IMR-90 (cell line): ENCODE results near the gene RNF166.

Experiments used
- BHLHE40 ChIP-seq: fragments of 150-350 bp; IDR thresholded peaks from 2 replicates; pipeline ENCODE4 v1.6.1; 2016; ENCODE audit warnings: mild to moderate bottlenecking, low read depth, low read length
- CEBPB ChIP-seq: IDR thresholded peaks from 2 replicates; pipeline ENCODE4 v1.6.1; 2012; ENCODE audit warnings: low read depth, low read length, improper control_type of control experiment
- CHD1 ChIP-seq: IDR thresholded peaks from 2 replicates; pipeline ENCODE4 v1.6.1; 2012; ENCODE audit warnings: low read depth, low read length, improper control_type of control experiment
- MXI1 ChIP-seq: IDR thresholded peaks from 2 replicates; pipeline ENCODE4 v1.6.1; 2012; ENCODE audit warnings: low read depth, mild to moderate bottlenecking, low read length, moderate library complexity, borderline replicate concordance
- POLR2A ChIP-seq: IDR thresholded peaks from 2 replicates; pipeline ENCODE4 v1.6.1; 2012; ENCODE audit warnings: mild to moderate bottlenecking, low read depth, low read length
- RAD21 ChIP-seq: IDR thresholded peaks from 2 replicates; pipeline ENCODE4 v1.6.1; 2012; ENCODE audit warnings: low read length, improper control_type of control experiment
- RCOR1 ChIP-seq: IDR thresholded peaks from 2 replicates; pipeline ENCODE4 v1.6.1; 2012; ENCODE audit warnings: mild to moderate bottlenecking, low read length, improper control_type of control experiment; ENCODE audit not compliant: insufficient replicate concordance
- RFX5 ChIP-seq: IDR thresholded peaks from 2 replicates; pipeline ENCODE4 v1.8.0; 2012; ENCODE audit warnings: low read depth, mild to moderate bottlenecking, low read length, moderate library complexity
- SMC3 ChIP-seq: fragments of 150-350 bp; IDR thresholded peaks from 2 replicates; pipeline ENCODE4 v1.6.1; 2016; ENCODE audit warnings: low read depth, mild to moderate bottlenecking, antibody characterized with exemption, low read length, moderate library complexity
- TF ChIP-seq, protein P1 (sequence below): conservative IDR thresholded peaks from 2 replicates; pipeline ENCODE4 v1.5.1; 2012; ENCODE audit warnings: mild to moderate bottlenecking, low read depth, low read length, improper control_type of control experiment
- TF ChIP-seq, protein P2 (sequence below): fragments of 150-350 bp; IDR thresholded peaks from 2 replicates; pipeline ENCODE4 v1.6.1; 2017; ENCODE audit warnings: mild to moderate bottlenecking, antibody characterized with exemption, low read length, low read depth

DNA sequence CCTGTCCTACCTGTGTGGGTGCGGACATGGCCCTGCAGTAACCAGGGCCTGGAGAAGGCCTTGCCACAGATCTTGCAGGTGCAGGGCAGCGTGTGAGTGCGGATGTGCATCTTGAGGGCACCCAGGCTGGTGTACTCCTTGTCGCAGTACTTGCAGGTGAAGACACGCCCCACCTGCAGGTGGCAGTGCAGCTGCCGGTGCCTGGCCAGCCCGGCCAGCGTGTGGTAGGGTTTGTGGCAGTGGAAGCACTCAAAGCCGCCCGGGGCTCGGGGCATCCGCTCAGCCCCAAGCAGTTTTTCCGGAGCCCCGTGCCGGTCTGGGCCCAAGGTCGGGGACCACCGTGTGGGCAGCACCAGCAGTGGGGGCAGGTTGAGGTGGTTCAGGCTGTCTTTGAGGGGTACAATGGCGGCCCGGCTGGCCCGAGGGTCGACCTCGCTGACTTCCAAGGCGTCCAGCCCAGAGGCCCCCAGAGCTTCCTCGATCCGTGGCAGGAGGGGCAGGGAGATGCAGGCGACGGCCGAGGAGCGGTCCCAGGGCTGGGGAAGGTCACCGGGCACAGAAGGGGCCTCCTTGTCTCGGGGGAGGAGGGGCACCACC is 25.0 kb downstream of the RNF166 start:
- TF ChIP-seq, protein P1, sequence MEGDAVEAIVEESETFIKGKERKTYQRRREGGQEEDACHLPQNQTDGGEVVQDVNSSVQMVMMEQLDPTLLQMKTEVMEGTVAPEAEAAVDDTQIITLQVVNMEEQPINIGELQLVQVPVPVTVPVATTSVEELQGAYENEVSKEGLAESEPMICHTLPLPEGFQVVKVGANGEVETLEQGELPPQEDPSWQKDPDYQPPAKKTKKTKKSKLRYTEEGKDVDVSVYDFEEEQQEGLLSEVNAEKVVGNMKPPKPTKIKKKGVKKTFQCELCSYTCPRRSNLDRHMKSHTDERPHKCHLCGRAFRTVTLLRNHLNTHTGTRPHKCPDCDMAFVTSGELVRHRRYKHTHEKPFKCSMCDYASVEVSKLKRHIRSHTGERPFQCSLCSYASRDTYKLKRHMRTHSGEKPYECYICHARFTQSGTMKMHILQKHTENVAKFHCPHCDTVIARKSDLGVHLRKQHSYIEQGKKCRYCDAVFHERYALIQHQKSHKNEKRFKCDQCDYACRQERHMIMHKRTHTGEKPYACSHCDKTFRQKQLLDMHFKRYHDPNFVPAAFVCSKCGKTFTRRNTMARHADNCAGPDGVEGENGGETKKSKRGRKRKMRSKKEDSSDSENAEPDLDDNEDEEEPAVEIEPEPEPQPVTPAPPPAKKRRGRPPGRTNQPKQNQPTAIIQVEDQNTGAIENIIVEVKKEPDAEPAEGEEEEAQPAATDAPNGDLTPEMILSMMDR, result no peak
- TF ChIP-seq RCOR1, result no peak
- TF ChIP-seq, protein P2, sequence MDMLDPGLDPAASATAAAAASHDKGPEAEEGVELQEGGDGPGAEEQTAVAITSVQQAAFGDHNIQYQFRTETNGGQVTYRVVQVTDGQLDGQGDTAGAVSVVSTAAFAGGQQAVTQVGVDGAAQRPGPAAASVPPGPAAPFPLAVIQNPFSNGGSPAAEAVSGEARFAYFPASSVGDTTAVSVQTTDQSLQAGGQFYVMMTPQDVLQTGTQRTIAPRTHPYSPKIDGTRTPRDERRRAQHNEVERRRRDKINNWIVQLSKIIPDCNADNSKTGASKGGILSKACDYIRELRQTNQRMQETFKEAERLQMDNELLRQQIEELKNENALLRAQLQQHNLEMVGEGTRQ, result no peak
- no peak for TF ChIP-seq MXI1
- no peak for TF ChIP-seq SMC3
- TF ChIP-seq POLR2A, result no peak
- no peak for TF ChIP-seq CEBPB
- no peak for TF ChIP-seq BHLHE40
- no peak for TF ChIP-seq RFX5
- no peak for TF ChIP-seq CHD1
- no peak for TF ChIP-seq RAD21
